Fibroblast of mammary gland (primary cell): Measurements from ENCODE around the gene FAM120B.

ENCODE experiments used
- DNase-seq: peaks from one replicate; pipeline ENCODE4 v3.0.0-alpha.2; 2010; ENCODE audit warnings: low read depth
- H3K4me3 ChIP-seq: 2 replicates; pipeline ENCODE4 v1.5.1; 2011; ENCODE audit warnings: low read depth, mild to moderate bottlenecking, low read length, moderate library complexity; ENCODE audit not compliant: control insufficient read depth
- CTCF ChIP-seq: conservative IDR thresholded peaks from 2 replicates; pipeline ENCODE4 v1.5.1; 2011; ENCODE audit warnings: low read depth, low read length, inconsistent platforms; ENCODE audit not compliant: control insufficient read depth, insufficient read depth

FAM120B gene

DNA sequence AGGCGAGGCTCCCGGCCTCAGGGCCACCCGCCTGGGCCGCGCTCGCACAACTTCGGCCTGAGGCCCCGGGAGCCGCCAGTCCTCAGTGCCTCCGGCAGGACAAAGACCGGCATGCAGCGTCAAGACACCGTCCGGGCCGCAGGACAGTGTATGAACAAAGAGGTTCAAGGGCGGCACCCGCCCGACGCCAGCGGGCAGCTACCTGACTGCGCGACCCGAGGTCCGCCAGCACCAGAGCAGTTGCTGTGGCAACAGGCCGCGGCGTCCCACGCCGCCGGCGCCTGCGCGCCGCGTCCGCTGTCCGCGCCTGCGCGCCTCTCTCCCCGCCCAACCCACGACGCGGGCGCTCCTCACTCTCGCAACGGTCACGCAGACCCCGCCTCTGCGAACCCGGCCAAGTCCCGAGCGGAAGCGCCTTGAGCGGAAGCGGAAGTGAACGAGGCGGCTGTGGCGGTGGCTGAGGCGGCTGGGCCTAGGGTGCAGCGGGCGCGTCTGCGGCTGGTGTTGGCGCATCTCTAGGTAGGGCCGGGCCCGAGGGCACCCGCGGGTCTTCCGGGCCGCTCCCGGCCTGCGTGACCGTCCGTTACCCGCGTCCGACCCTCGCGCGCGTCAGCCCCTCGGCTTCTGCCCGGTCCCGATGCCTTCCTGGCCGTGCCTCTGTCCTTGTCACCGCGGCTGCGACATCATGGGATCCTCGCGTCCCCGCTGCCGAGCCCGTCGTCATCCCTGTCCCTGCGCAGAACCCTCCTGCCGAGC, at the start of gene FAM120B:
TSS of gene FAM120B (plus strand) at position 435 of the 756 bp plus-strand sequence. CDS start 10,633 bp downstream, outside the sequence.
- TF ChIP-seq CTCF = no peak
- peak; percentile 92 for DNase-seq

DNA sequence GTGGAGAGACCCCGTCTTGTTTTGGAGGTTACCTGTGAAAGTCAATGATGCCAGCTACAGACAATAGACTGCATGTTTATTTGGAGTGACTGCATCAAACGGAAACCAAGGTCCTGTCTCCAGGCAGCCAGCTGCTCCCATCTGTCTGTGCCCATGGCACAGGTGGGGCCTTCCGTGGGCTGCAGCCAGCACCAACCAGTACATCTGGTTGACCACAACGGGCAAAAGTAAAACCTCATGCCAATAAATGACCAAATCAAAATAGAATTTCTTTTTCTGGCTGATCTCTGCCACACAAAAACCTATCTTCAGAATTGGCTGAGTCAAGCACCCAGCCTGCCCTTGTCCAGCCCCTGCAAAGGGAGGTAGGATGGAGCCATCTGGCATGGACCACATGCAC, 49.2 kb upstream of the FAM120B start:
- H3K4me3 ChIP-seq = no peak overlapping the region
- DNase-seq = no peak
- no peak for TF ChIP-seq CTCF

More for the DNA sequence above, at the start of gene FAM120B:
- peak within 1 kb of the TSS; percentile 96 for H3K4me3 ChIP-seq

GRCh38 chr6:170258407-170258806, 48.2 kb upstream of the FAM120B start:
- no peak overlapping the region for H3K4me3 ChIP-seq
- no peak for TF ChIP-seq CTCF
- DNase-seq = no peak

GRCh38 chr6:170259278-170259677, 47.3 kb upstream of the FAM120B start:
- TF ChIP-seq CTCF = no peak
- no peak for DNase-seq
- no peak overlapping the region for H3K4me3 ChIP-seq

- no peak for TF ChIP-seq CTCF
- no peak for DNase-seq
- H3K4me3 ChIP-seq = no peak overlapping the region
Observed at GRCh38 chr6:170260686-170261085, 45.9 kb upstream of the FAM120B start.

GRCh38 chr6:170261643-170262488, 44.7 kb upstream of the FAM120B start:
- H3K4me3 ChIP-seq = no peak overlapping the region
- no peak for TF ChIP-seq CTCF
- no peak for DNase-seq
